Left colon (tissue), 2 donors: ENCODE data around the gene RPAIN. TPM values are rescaled to one million over a fixed set of nuclear protein-coding genes. Genes with fewer than 3 reads are reported as not detected.

ENCODE experiments used
- ATAC-seq: fragments of 200-7000 bp; cut with Tn5 transposase; one replicate; pipeline ENCODE4 v1.9.1; 2020; ENCODE audit warnings: mild to moderate bottlenecking, moderate library complexity
- DNase-seq, 2 donors: peaks; one replicate each; pipeline ENCODE4 v3.0.0-alpha.2; 2020
- intact Hi-C, 2 donors: fragments of 100-400 bp; cut with DNase I in 1 of 2; cut with micrococcal nuclease in 1 of 2; formaldehyde crosslinking; loops; one replicate each; pipeline versions ENCODE4 v1.11.2 to v1.14.0; 2022; cut with DNase I, micrococcal nuclease
- total RNA-seq, 2 donors: library from RNA; stranded (reverse); fragmentation: NEBNext Ultra II Directional; extraction: Animal tissue kit (Norgen Biotek cat#: 25700); gene quantifications; one replicate each; pipeline ENCODE4 v1.2.1, GENCODE V29; 2021
- donor health status: DM: no; HTN: no; CAD: no.
- donor health status: DM: yes; HTN: yes; CAD: no.

Gene RPAIN
- total RNA-seq, 2 donors from 2014 or later = 26.7 to 27.3 TPM

DNA sequence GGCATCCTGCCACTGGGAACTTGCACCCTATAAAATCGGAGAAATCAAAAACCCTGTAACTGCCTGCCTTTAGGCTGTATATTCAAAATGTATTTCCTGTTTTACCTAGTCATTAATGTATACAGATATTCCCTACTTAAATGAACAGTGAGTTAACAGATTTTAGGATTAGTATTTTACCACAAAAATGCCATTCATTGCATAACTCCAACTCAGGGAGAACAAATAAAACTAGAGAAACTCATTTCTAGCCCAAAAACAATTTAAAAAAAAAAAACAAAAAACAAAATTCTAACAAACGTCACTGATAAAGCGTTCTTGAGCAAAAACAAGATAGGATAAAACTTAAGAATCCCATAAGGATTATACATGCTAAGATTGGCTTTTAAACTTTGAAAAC, 52.5 kb downstream of the RPAIN start:
- ATAC-seq = no peak
- DNase-seq = no peak
- intact Hi-C loops = no loop called here

- intact Hi-C loops = no loop called here
Observed at GRCh38 chr17:5473906-5474305, 53.9 kb downstream of the RPAIN start.

DNA sequence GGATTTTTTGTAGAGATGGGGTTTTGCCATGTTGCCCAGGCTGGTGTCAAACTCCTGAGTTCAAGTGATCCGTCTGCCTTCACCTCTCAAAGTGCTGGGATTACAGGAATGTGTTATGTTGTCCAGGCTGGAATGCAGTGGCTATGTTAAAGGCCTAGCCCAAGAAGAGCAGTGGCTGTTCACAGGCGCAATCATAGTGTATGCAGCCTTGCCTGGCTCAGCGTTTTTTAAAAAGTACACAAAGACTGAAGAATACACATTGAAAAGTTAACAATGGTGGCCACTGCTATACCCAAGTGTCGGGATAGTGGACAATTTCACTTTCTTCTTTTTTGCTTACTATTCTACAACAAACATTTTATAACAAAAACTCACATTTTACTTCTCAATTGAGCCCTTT, 59.0 kb downstream of the RPAIN start:
- ATAC-seq (no peak), DNase-seq (no peak)
- intact Hi-C loops = no loop called here

More at GRCh38 chr17:5473906-5474305, 53.9 kb downstream of the RPAIN start:
- DNase-seq = no peak
- no peak for ATAC-seq

DNA sequence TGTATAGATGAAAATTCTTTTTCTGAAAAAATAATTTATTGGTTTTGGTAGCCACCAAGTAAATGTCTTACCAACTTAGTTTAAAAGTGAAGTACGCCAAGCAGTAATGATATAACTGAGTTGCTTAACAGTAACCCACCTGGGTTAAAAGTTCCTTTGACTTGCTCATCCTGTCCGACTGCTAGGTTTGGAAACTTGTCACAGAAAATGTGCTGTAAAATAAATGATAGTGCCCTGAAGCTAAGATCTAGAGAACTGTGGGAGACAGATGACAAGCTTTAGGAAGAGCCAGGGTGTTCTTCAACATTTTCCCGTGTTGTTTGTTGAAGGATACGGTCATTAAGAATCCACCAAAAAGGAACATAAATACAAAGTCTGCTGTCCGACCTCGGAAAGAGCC, 61.0 kb downstream of the RPAIN start:
- no peak for DNase-seq
- intact Hi-C loops = no loop called here
- ATAC-seq = no peak

DNA sequence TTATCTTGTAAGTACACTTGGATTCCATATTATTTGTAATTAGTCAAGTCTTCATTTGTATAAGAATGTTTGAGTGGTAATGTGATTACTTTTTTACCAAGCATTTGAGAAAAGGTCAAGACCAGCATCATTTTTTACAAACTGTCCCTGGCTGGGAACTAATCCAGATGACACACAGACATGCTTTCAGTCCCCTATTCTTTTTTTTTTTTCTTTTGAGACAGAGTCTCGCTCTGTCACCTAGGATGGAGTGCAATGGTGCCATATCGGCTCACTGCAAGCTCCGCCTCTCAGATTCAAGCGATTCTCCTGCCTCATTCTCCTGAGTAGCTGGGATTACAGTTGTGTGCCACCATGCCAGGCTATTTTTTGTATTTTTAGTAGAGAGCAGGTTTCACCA, 61.5 kb downstream of the RPAIN start:
- no peak for ATAC-seq
- intact Hi-C loops = no loop called here

More for the DNA sequence above, 61.5 kb downstream of the RPAIN start:
- no peak for DNase-seq

Other genes with a start within 250 kb of the RPAIN start
- gene ZNF594, start 228.3 kb upstream of the RPAIN start, total RNA-seq = 1 to 10 TPM; 3.7 to 3.9 TPM
- gene SCIMP, start 185.3 kb upstream of the RPAIN start, total RNA-seq = 1 to 10 TPM in 1 of 2 donors, under 1 TPM in 1; 0.64 to 2.3 TPM
- 10 to 100 TPM; 28.1 to 29.1 TPM for gene RABEP1, start 137.9 kb upstream of the RPAIN start, total RNA-seq
- 10 to 100 TPM; 45.3 to 55.5 TPM for gene NUP88, start 520 bp upstream of the RPAIN start, total RNA-seq
- 100 to 1,000 TPM in 1 of 2 donors, 10 to 100 TPM in 1; 98.9 to 134 TPM for gene C1QBP, start 19.0 kb downstream of the RPAIN start, total RNA-seq
- 10 to 100 TPM in 1 of 2 donors, 1 to 10 TPM in 1; 9.2 to 14.5 TPM for gene DHX33, start 48.8 kb downstream of the RPAIN start, total RNA-seq
- 10 to 100 TPM; 40.8 to 57.3 TPM for gene DERL2, start 66.0 kb downstream of the RPAIN start, total RNA-seq
- 10 to 100 TPM; 10.7 to 11.6 TPM for gene MIS12, start 66.4 kb downstream of the RPAIN start, total RNA-seq
- 1 to 10 TPM; 3.3 to 8.6 TPM for gene NLRP1, start 164.3 kb downstream of the RPAIN start, total RNA-seq